HepG2 (cell line): ENCODE measurements around the gene CDK3. TPM values are rescaled to one million over a fixed set of nuclear protein-coding genes. Genes with fewer than 3 reads are reported as not detected.
A peak's percentile ranks its signal among the peaks of the same experiment; 100 is the strongest.

ENCODE experiments used
- AKAP8 ChIP-seq: sonication (generic); formaldehyde crosslinking; IDR thresholded peaks from 2 replicates; pipeline ENCODE4 v1.5.1; 2020; ENCODE audit warnings: mild to moderate bottlenecking, missing genetic modification reagents
- BRF2 ChIP-seq: sonication (generic); formaldehyde crosslinking; IDR thresholded peaks from 2 replicates; pipeline ENCODE4 v1.8.1; 2022; ENCODE audit warnings: mild to moderate bottlenecking, missing genetic modification reagents
- ETS1 ChIP-seq: sonication (generic); formaldehyde crosslinking; IDR thresholded peaks from 2 replicates; pipeline ENCODE4 v1.4.0; 2020; ENCODE audit warnings: missing genetic modification reagents
- FOXA1 ChIP-seq, 2 experiments: fragments of 450-650 bp in 1 of 2; sonication (generic) in 1 of 2; formaldehyde crosslinking in 1 of 2; IDR thresholded peaks; 2 replicates each; pipeline versions ENCODE4 v1.4.0 to v1.6.1; 2016 to 2020; ENCODE audit warnings: missing genetic modification reagents in 1 of 2
- IRX3 ChIP-seq: sonication (generic); formaldehyde crosslinking; IDR thresholded peaks from 2 replicates; pipeline ENCODE4 v1.8.1; 2023; ENCODE audit warnings: mild to moderate bottlenecking, low read depth, missing genetic modification reagents, borderline replicate concordance
- MEF2D ChIP-seq: sonication (generic); formaldehyde crosslinking; IDR thresholded peaks from 2 replicates; pipeline ENCODE4 v1.5.1; 2020; ENCODE audit warnings: mild to moderate bottlenecking, missing genetic modification reagents
- MTA3 ChIP-seq: sonication (generic); formaldehyde crosslinking; IDR thresholded peaks from 2 replicates; pipeline ENCODE4 v1.4.0; 2020; ENCODE audit warnings: missing genetic modification reagents
- MXD3 ChIP-seq: IDR thresholded peaks from 2 replicates; pipeline ENCODE4 v1.6.1; 2016; ENCODE audit warnings: mild to moderate bottlenecking, missing biosample characterization, missing genetic modification reagents
- MYC ChIP-seq: sonication (generic); formaldehyde crosslinking; IDR thresholded peaks from 2 replicates; pipeline ENCODE4 v1.9.0; 2021; ENCODE audit warnings: missing genetic modification reagents, borderline replicate concordance
- NAIF1 ChIP-seq: sonication (generic); formaldehyde crosslinking; IDR thresholded peaks from 2 replicates; pipeline ENCODE4 v1.5.0; 2020; ENCODE audit warnings: mild to moderate bottlenecking, missing genetic modification reagents, borderline replicate concordance
- NCOA1 ChIP-seq: sonication (generic); formaldehyde crosslinking; IDR thresholded peaks from 2 replicates; pipeline ENCODE4 v1.9.0; 2021; ENCODE audit warnings: missing genetic modification reagents
- ONECUT2 ChIP-seq: sonication (generic); formaldehyde crosslinking; IDR thresholded peaks from 2 replicates; pipeline ENCODE4 v1.4.0; 2020; ENCODE audit warnings: missing genetic modification reagents
- PCBP1 ChIP-seq: fragments of 200-400 bp; formaldehyde crosslinking; IDR thresholded peaks from 2 replicates; pipeline ENCODE4 v1.6.1; 2017; ENCODE audit warnings: mild to moderate bottlenecking, low read depth, low read length, borderline replicate concordance
- SP4 ChIP-seq: sonication (generic); formaldehyde crosslinking; IDR thresholded peaks from 2 replicates; pipeline ENCODE4 v1.8.1; 2023; ENCODE audit warnings: mild to moderate bottlenecking, missing genetic modification reagents
- SPEN ChIP-seq: sonication (generic); formaldehyde crosslinking; IDR thresholded peaks from 2 replicates; pipeline ENCODE4 v1.5.1; 2020; ENCODE audit warnings: low read depth, mild to moderate bottlenecking, missing genetic modification reagents
- THAP8 ChIP-seq: sonication (generic); formaldehyde crosslinking; IDR thresholded peaks from 2 replicates; pipeline ENCODE4 v1.5.1; 2020; ENCODE audit warnings: missing genetic modification reagents, mild to moderate bottlenecking, borderline replicate concordance
- ZNF24 ChIP-seq: fragments of 450-650 bp; IDR thresholded peaks from 2 replicates; pipeline ENCODE4 v1.6.1; 2017; ENCODE audit warnings: antibody characterized with exemption, mild to moderate bottlenecking
- ZNF503 ChIP-seq: sonication (generic); formaldehyde crosslinking; IDR thresholded peaks from 2 replicates; pipeline ENCODE4 v1.4.0; 2020; ENCODE audit warnings: missing genetic modification reagents
- ZNF546 ChIP-seq: sonication (generic); formaldehyde crosslinking; conservative IDR thresholded peaks from 2 replicates; pipeline ENCODE4 v1.8.1; 2023; ENCODE audit warnings: mild to moderate bottlenecking, missing genetic modification reagents
- ZNF564 ChIP-seq: sonication (generic); formaldehyde crosslinking; IDR thresholded peaks from 2 replicates; pipeline ENCODE4 v1.8.1; 2023; ENCODE audit warnings: mild to moderate bottlenecking, missing genetic modification reagents
- ZNF576 ChIP-seq: sonication (generic); formaldehyde crosslinking; IDR thresholded peaks from 2 replicates; pipeline ENCODE4 v1.4.0; 2020; ENCODE audit warnings: mild to moderate bottlenecking, missing genetic modification reagents
- ZNF652 ChIP-seq: IDR thresholded peaks from 2 replicates; pipeline ENCODE4 v1.6.1; 2016; ENCODE audit warnings: low read depth, borderline replicate concordance
- ZNF782 ChIP-seq: sonication (generic); formaldehyde crosslinking; IDR thresholded peaks from 2 replicates; pipeline ENCODE4 v1.4.0; 2020; ENCODE audit warnings: missing genetic modification reagents, mild to moderate bottlenecking, borderline replicate concordance
- ZSCAN25 ChIP-seq: sonication (generic); formaldehyde crosslinking; IDR thresholded peaks from 2 replicates; pipeline ENCODE4 v1.8.0; 2022; ENCODE audit warnings: mild to moderate bottlenecking, missing genetic modification reagents
- polyA plus RNA-seq, 8 experiments: library from polyadenylated mRNA; depleted of rRNA in 3 of 8; stranded (reverse) in 7 of 8; unstranded in 1 of 8; fragments of >200 nt; fragmentation: Illumina TruSeq in 4 of 8; extraction: Trizol in 4 of 8; gene quantifications; 2 replicates each; pipeline versions ENCODE4 v1.2.1 to v1.2.3, GENCODE V29; 2011 to 2016; ENCODE audit warnings: low read depth in 4 of 8, missing spikeins in 1 of 8, mixed read lengths in 1 of 8; ENCODE audit not compliant: insufficient read depth in 1 of 8
- total RNA-seq, 5 experiments: library from RNA; depleted of rRNA; stranded (reverse); fragments of >200 nt; fragmentation: Illumina TruSeq; extraction: Trizol; gene quantifications; 2 replicates each; pipeline ENCODE4 v1.2.3, GENCODE V29; 2016; ENCODE audit warnings: low read depth in 1 of 5

CDK3 gene
- total and polyA plus RNA-seq, 2 of the 13 experiments (the other 11 are each of a cell fraction or from before 2014, with no cell fraction given) = 5.8 to 11.4 TPM

- no peak for TF ChIP-seq ZNF24
- TF ChIP-seq MEF2D (CRISPR knock-in tag) = peak; percentile 96
- TF ChIP-seq IRX3 (CRISPR knock-in tag) = peak; percentile 37; the same call in 1 of the 2 replicates
- 0 out of 2 replicates have a peak, but pooled peaks have one; percentile 60 for TF ChIP-seq AKAP8
- no peak for TF ChIP-seq ZNF576 (CRISPR knock-in tag)
- no peak for TF ChIP-seq ZNF652 (CRISPR knock-in tag)
- peak; percentile 67; the same call in 1 of the 2 replicates for TF ChIP-seq ZSCAN25 (CRISPR knock-in tag)
- TF ChIP-seq MXD3 = peak; percentile 77
- peak; percentile 77; the same call in 1 of the 2 replicates for TF ChIP-seq ZNF503 (CRISPR knock-in tag)
- peak; percentile 70; the same call in 1 of the 2 replicates for TF ChIP-seq THAP8 (CRISPR knock-in tag)
- TF ChIP-seq ETS1 (CRISPR knock-in tag) = no peak
- TF ChIP-seq BRF2 = no peak; the same call in 1 of the 2 replicates
- peak; percentile 92; the same call in 1 of the 2 replicates for TF ChIP-seq ZNF782 (CRISPR knock-in tag)
- TF ChIP-seq MTA3 (CRISPR knock-in tag) = 0 out of 2 replicates have a peak, but pooled peaks have one; percentile 28
- peak; percentile 78 for TF ChIP-seq NCOA1 (CRISPR knock-in tag)
- TF ChIP-seq MYC (CRISPR knock-in tag) = no peak; the same call in 1 of the 2 replicates
- peak; percentile 75 for TF ChIP-seq ZNF546 (CRISPR knock-in tag)
- no peak; the same call in none of the 2 replicates for TF ChIP-seq ZNF564 (CRISPR knock-in tag)
- TF ChIP-seq NAIF1 (CRISPR knock-in tag) = peak; percentile 77; the same call in 1 of the 2 replicates
- 0 out of 2 replicates have a peak, but pooled peaks have one; percentile 76 for TF ChIP-seq PCBP1
- TF ChIP-seq SP4 (CRISPR knock-in tag) = peak; percentile 91
- TF ChIP-seq FOXA1 (IDR thresholded peaks at IDR 0.05) = no peak
- TF ChIP-seq FOXA1 (CRISPR knock-in tag; IDR thresholded peaks at IDR 0.05) = no peak; the same call in 1 of the 2 replicates
- no peak; the same call in 1 of the 2 replicates for TF ChIP-seq ONECUT2 (CRISPR knock-in tag)
- peak; percentile 89 for TF ChIP-seq SPEN (CRISPR knock-in tag)
Observed at GRCh38 chr17:75978938-75979704, 21.5 kb upstream of the CDK3 start, which contains the start of the genes ACOX1 and TEN1 (continued).
